GM12891 (cell line): ENCODE data around the gene OCEL1.

Experiments used
- PAX5 ChIP-seq: IDR thresholded peaks from 2 replicates; pipeline ENCODE4 v1.6.1; 2011; ENCODE audit warnings: low read length, moderate library complexity, mild to moderate bottlenecking; ENCODE audit not compliant: insufficient read depth, severe bottlenecking
- POLR2A ChIP-seq: IDR thresholded peaks from 2 replicates; pipeline ENCODE4 v1.6.1; 2011; ENCODE audit warnings: low read depth, low read length, control low read depth
- POLR2AphosphoS5 ChIP-seq: IDR thresholded peaks from 2 replicates; pipeline ENCODE4 v1.6.1; 2011; ENCODE audit warnings: low read depth, low read length, control low read depth
- SPI1 ChIP-seq: IDR thresholded peaks from 2 replicates; pipeline ENCODE4 v1.6.1; 2011; ENCODE audit warnings: low read depth, low read length, control low read depth

DNA sequence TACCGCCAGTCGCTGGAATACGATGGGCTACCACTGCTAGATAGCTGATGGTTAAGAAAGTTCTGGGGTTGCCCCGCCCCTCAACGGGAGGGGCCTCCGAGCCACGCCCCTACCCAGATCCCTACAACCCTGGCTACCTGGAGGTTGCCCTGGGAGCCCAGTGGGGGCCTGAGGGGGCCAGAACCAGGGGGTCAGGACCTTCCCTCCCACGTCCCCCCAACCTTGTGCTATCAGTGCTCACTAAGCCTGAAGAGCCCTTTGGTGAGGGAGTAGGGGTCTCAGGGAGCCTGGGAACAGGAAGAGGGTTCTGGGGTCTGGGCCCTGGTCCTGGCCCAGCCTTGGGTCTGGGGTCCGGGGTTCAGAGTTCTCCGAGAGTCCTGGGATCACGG lies 8.9 kb downstream of the OCEL1 start:
- TF ChIP-seq POLR2A: no peak
- TF ChIP-seq POLR2AphosphoS5: no peak
- no peak for TF ChIP-seq PAX5
- TF ChIP-seq SPI1: no peak
